Astrocyte (in vitro differentiated cells and primary cell): ENCODE results near the gene AKAP13. TPM values are rescaled to one million over a fixed set of nuclear protein-coding genes. Genes with fewer than 3 reads are reported as not detected.
"Not testable (repeated sequence)": the region's sequence is repeated elsewhere in the genome, so short reads cannot be mapped to it uniquely, and the experiment has no call there.

Experiments used
- DNase-seq: peaks from one replicate; pipeline ENCODE4 v3.0.0-alpha.2; 2010; ENCODE audit warnings: low read depth
- FAIRE-seq: peaks from 2 replicates; lab custom pipeline; 2011; peaks lifted over from hg19 to GRCh38; lab: Jason Lieb, UNC
- H2AFZ ChIP-seq: 2 replicates; pipeline ENCODE4 v1.6.0; 2012; ENCODE audit warnings: low read depth, low read length, inconsistent platforms
- H3K27ac ChIP-seq: 2 replicates; pipeline ENCODE4 v1.5.1; 2011; ENCODE audit warnings: low read depth, low read length, inconsistent platforms
- H3K27me3 ChIP-seq: 2 replicates; pipeline ENCODE4 v1.6.0; 2011; ENCODE audit warnings: low read length, inconsistent platforms; ENCODE audit not compliant: insufficient read depth
- H3K36me3 ChIP-seq: 2 replicates; pipeline ENCODE4 v1.5.1; 2011; ENCODE audit warnings: low read length, inconsistent platforms; ENCODE audit not compliant: insufficient read depth
- H3K4me1 ChIP-seq: 2 replicates; pipeline ENCODE4 v1.5.1; 2011; ENCODE audit warnings: low read length, inconsistent platforms; ENCODE audit not compliant: insufficient read depth
- H3K4me2 ChIP-seq: 2 replicates; pipeline ENCODE4 v1.6.0; 2012; ENCODE audit warnings: low read length, inconsistent platforms
- H3K4me3 ChIP-seq: 2 replicates; pipeline ENCODE4 v1.5.1; 2011; ENCODE audit warnings: low read depth, mild to moderate bottlenecking, low read length, inconsistent platforms; ENCODE audit not compliant: insufficient read depth
- H3K79me2 ChIP-seq: 2 replicates; pipeline ENCODE4 v1.6.0; 2012; ENCODE audit warnings: mild to moderate bottlenecking, low read length, inconsistent platforms; ENCODE audit not compliant: insufficient read depth
- H3K9ac ChIP-seq: 2 replicates; pipeline ENCODE4 v1.6.0; 2012; ENCODE audit warnings: mild to moderate bottlenecking, low read length, inconsistent platforms
- H3K9me3 ChIP-seq: 2 replicates; pipeline ENCODE4 v1.5.1; 2012; ENCODE audit warnings: low read depth, mild to moderate bottlenecking, low read length, inconsistent platforms; ENCODE audit not compliant: insufficient read depth
- H4K20me1 ChIP-seq: 2 replicates; pipeline ENCODE4 v1.6.0; 2012; ENCODE audit warnings: low read length, inconsistent platforms; ENCODE audit not compliant: insufficient read depth
- H3K27ac Mint-ChIP-seq: one replicate; pipeline ENCODE4 v1.8.0; 2021; ENCODE audit warnings: mild to moderate bottlenecking, mixed read lengths; ENCODE audit not compliant: unreplicated experiment
- H3K27me3 Mint-ChIP-seq: one replicate; pipeline ENCODE4 v1.8.0; 2021; ENCODE audit warnings: low read depth, mixed read lengths; ENCODE audit not compliant: unreplicated experiment
- H3K36me3 Mint-ChIP-seq: one replicate; pipeline ENCODE4 v1.8.0; 2021; ENCODE audit warnings: low read depth, mixed read lengths; ENCODE audit not compliant: unreplicated experiment
- H3K4me1 Mint-ChIP-seq: one replicate; pipeline ENCODE4 v1.8.0; 2021; ENCODE audit warnings: low read depth, mixed read lengths; ENCODE audit not compliant: unreplicated experiment
- H3K4me3 Mint-ChIP-seq: one replicate; pipeline ENCODE4 v1.8.0; 2021; ENCODE audit warnings: mild to moderate bottlenecking, moderate library complexity, mixed read lengths; ENCODE audit not compliant: unreplicated experiment
- H3K9me3 Mint-ChIP-seq: one replicate; pipeline ENCODE4 v1.8.0; 2021; ENCODE audit warnings: mild to moderate bottlenecking, mixed read lengths; ENCODE audit not compliant: unreplicated experiment
- total RNA-seq: library from RNA; stranded (reverse); gene quantifications from 2 replicates; pipeline ENCODE4 v1.2.1, GENCODE V29; 2021

AKAP13 gene
- total RNA-seq, 1 donor from 2014 or later: 98.2 TPM

DNA sequence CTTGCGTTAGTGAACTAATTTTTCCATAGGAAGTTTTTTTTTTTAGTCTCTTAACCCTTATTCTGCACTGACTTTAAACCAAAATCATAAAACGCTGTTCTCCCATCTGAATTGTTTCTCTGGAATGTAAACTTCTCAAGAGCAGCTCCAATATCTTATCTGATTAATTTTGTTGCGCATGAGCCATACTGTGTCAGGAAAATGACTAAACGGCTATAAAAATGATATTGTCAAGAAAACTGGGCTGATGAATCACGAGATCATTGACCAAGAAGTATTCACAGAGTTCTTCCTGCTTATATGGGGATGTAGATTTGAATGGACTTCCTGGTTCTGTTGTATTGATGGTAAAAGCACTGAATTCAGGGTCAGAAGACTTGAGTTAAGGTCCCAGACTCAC, 37.0 kb upstream of the AKAP13 start:
- not testable (repeated sequence) for H3K4me1 ChIP-seq, H3K27me3 Mint-ChIP-seq, H3K9me3 ChIP-seq, H3K9me3 Mint-ChIP-seq, H3K36me3 ChIP-seq, H3K4me3 Mint-ChIP-seq, H4K20me1 ChIP-seq, FAIRE-seq, H3K36me3 Mint-ChIP-seq, H3K79me2 ChIP-seq, H3K4me3 ChIP-seq, H3K27me3 ChIP-seq, H2AFZ ChIP-seq
- Histone ChIP-seq H3K4me2 (peak overlapping the region; percentile 65), H3K27ac (peak overlapping the region; percentile 86), H3K9ac (peak overlapping the region; percentile 48)
- peak; percentile 93 for DNase-seq
- H3K4me1 Mint-ChIP-seq: peaks cover 36% of the 10 kb centered on the region
- H3K27ac Mint-ChIP-seq: peak overlapping the region; percentile 81

DNA sequence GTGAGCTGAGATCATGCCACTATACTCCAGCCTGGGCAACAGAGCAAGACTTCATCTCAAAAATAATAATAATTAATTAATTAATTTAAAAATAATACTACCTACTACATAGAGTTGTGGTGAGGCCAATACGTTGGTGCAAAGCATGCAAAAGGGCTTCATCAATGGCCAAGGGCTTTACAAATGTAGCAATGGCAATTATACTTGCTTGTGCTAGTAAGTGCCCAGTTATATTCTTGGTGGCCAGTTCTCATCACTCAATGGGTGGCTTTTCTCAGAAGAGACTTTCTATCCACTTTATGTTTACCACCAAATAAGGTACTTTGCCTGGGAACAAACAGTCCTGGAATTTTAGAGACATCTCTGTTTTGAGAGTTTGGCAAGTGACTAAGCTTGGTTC, 36.2 kb upstream of the AKAP13 start:
- H4K20me1 ChIP-seq, H3K9me3 ChIP-seq, H3K27me3 ChIP-seq, H3K9me3 Mint-ChIP-seq, FAIRE-seq, H3K4me3 Mint-ChIP-seq, DNase-seq, H3K36me3 ChIP-seq, H3K4me1 ChIP-seq, H3K27ac Mint-ChIP-seq, H3K79me2 ChIP-seq, H2AFZ ChIP-seq, H3K36me3 Mint-ChIP-seq, H3K4me3 ChIP-seq, H3K27me3 Mint-ChIP-seq: not testable (repeated sequence)
- H3K27ac ChIP-seq: peak overlapping the region; percentile 86
- peak overlapping the region; percentile 29 for H3K9ac ChIP-seq
- peak overlapping the region; percentile 59 for H3K4me2 ChIP-seq
- peaks cover 40% of the 10 kb centered on the region for H3K4me1 Mint-ChIP-seq

DNA sequence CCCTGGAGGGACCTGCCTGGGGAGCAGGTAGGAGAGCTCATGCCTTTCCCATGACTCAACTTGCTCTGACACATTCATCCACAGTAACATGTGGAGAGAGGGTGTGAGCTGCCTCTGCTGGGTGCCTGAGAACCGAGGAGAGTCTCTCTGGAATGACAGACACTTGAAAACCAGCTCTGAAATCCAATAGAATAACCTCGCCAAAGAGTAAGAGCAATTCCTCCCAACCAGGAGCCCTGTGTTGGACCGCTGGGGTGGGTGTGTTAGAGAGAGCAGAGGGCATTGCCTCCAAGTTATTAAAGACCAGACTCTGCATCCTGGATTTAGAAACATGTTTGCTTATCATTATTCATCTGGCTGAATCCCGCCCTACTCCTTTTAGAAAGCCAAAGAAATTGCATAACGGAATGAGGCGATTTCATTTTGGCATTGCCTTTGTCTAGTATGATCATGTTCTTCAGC, 35.7 kb upstream of the AKAP13 start:
- H3K27me3 ChIP-seq, H3K27me3 Mint-ChIP-seq, H3K36me3 ChIP-seq, FAIRE-seq, H3K36me3 Mint-ChIP-seq, H3K9me3 ChIP-seq, H4K20me1 ChIP-seq, H2AFZ ChIP-seq, H3K9me3 Mint-ChIP-seq, H3K4me1 ChIP-seq, H3K79me2 ChIP-seq: not testable (repeated sequence)
- Mint-ChIP-seq H3K4me3 (peak overlapping the region; percentile 29), H3K27ac (peak overlapping the region; percentile 96), H3K4me1 (peaks cover 40% of the 10 kb centered on the region)
- peak; percentile 65 for DNase-seq
- H3K27ac ChIP-seq: peak overlapping the region; percentile 86
- H3K4me3 ChIP-seq: peak overlapping the region; percentile 2
- peak overlapping the region; percentile 72 for H3K4me2 ChIP-seq
- peak overlapping the region; percentile 60 for H3K9ac ChIP-seq

DNA sequence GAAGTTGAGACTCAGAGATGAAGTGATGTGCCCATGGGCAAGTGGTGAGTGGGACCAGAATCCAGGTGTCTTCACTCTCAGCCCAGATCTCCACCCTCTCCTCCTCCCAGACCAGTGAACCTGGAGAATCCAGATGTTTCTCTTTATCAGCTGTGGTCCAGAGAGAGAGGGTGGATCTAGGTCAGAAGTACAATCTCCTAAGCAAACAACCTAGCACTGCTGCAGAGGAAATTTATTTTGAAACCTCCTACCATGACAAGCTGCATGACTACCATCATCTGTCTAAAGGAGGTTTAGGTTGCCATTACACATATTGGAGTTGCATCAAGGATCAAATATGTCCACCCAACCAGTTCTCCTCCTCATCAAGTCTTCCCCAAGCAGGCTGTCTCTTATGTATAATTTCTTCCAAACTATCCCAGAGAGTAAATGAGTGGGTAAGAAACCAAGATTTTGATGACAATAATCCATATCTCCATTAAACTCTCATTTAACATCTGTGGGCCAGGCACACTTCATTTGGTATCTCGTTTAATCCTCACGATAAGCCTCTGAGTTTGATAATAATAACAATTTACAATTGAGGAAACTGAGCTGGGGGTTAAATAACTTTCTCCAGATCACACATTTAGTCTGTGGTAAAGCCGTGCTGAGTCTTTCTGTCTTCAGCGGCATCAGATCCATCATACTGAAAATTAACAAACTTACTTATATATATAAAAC, 35.0 kb upstream of the AKAP13 start:
- H3K79me2 ChIP-seq, H3K27me3 Mint-ChIP-seq, H3K4me1 ChIP-seq, H3K36me3 Mint-ChIP-seq, DNase-seq, H3K9me3 Mint-ChIP-seq, H3K27me3 ChIP-seq, H3K36me3 ChIP-seq, H2AFZ ChIP-seq, H4K20me1 ChIP-seq, FAIRE-seq, H3K9me3 ChIP-seq: not testable (repeated sequence)
- H3K4me3 Mint-ChIP-seq: peak overlapping the region; percentile 29
- Histone ChIP-seq H3K4me2 (peak overlapping the region; percentile 72), H3K27ac (peak overlapping the region; percentile 64), H3K4me3 (peak overlapping the region; percentile 2), H3K9ac (peak overlapping the region; percentile 60)
- H3K4me1 Mint-ChIP-seq: peaks cover 37% of the 10 kb centered on the region
- peak overlapping the region; percentile 96 for H3K27ac Mint-ChIP-seq

DNA sequence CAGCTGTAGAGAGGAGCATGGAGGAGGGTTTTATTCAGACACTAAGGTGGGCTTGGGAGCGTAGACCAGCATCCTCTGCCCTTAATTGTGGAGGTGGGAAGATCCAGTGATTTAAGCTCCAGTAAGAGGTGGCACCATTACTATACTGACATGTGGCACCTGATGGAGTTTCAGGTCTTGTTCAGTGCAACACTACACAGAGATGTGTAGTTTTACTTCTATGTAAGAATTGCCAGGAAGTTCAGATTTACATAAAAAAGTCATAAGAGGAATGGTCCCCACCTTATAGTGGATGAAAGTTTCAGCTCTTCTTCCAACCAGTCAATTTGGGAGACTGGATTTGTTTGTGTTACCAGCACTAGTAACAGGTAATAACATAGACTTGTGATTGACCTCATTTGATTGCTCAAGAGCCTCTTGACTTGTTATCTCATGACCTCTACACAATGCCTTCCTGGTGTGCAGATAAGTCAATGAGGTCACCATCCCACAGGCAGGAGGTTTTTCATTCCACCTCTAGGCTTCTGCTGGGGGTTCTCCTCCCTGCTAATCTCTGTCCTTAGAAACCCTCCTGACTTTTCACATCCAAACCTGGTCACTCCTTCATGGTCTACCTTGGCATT, 33.8 kb upstream of the AKAP13 start:
- H3K79me2 ChIP-seq, H3K4me3 Mint-ChIP-seq, H3K27ac ChIP-seq, FAIRE-seq, H3K9ac ChIP-seq, H3K4me2 ChIP-seq, H3K27me3 ChIP-seq, H3K4me1 ChIP-seq, H3K9me3 Mint-ChIP-seq, H2AFZ ChIP-seq, H3K4me3 ChIP-seq, H3K9me3 ChIP-seq, H3K36me3 ChIP-seq, H3K27me3 Mint-ChIP-seq, H3K36me3 Mint-ChIP-seq, DNase-seq, H4K20me1 ChIP-seq: not testable (repeated sequence)
- Mint-ChIP-seq H3K4me1 (peaks cover 33% of the 10 kb centered on the region), H3K27ac (peak overlapping the region; percentile 53)
